OCI-LY1 (cell line): Measurements from ENCODE around the gene DNAJC3.

Source experiments
- H2AFZ ChIP-seq: fragments of 200-600 bp; sonication (generic), shearing (Covaris generic); 2 replicates; pipeline ENCODE4 v1.6.0; 2014; ENCODE audit warnings: antibody characterized with exemption, mild to moderate bottlenecking, low read length
- H3F3A ChIP-seq: fragments of 200-600 bp; sonication (generic), shearing (Covaris generic); 2 replicates; pipeline ENCODE4 v1.6.0; 2014; ENCODE audit warnings: mild to moderate bottlenecking, antibody characterized with exemption, low read length, moderate library complexity; ENCODE audit not compliant: insufficient read depth
- H3K27ac ChIP-seq: fragments of 200-600 bp; sonication (generic); 2 replicates; pipeline ENCODE4 v1.5.1; 2014; ENCODE audit warnings: low read length, mixed run types, mild to moderate bottlenecking, low read depth; ENCODE audit not compliant: poor library complexity, severe bottlenecking
- H3K27me3 ChIP-seq: fragments of 200-600 bp; sonication (generic); 2 replicates; pipeline ENCODE4 v1.6.0; 2014; ENCODE audit warnings: antibody characterized with exemption, mild to moderate bottlenecking, low read length, moderate library complexity; ENCODE audit not compliant: insufficient read depth
- H3K36me3 ChIP-seq: fragments of 200-600 bp; sonication (generic); 2 replicates; pipeline ENCODE4 v1.6.1; 2014; ENCODE audit warnings: mild to moderate bottlenecking, antibody characterized with exemption, low read length, moderate library complexity, mixed read lengths; ENCODE audit not compliant: insufficient read depth
- H3K4me1 ChIP-seq: fragments of 200-600 bp; sonication (generic); 2 replicates; pipeline ENCODE4 v1.5.1; 2014; ENCODE audit warnings: mild to moderate bottlenecking, low read length, moderate library complexity; ENCODE audit not compliant: insufficient read depth, severe bottlenecking
- H3K4me2 ChIP-seq: fragments of 200-600 bp; sonication (generic), shearing (Covaris generic); 2 replicates; pipeline ENCODE4 v1.6.1; 2014; ENCODE audit warnings: low read length
- H3K4me3 ChIP-seq: fragments of 200-600 bp; sonication (generic); 2 replicates; pipeline ENCODE4 v1.5.1; 2014; ENCODE audit warnings: low read length, low read depth, mild to moderate bottlenecking, mixed read lengths; ENCODE audit not compliant: poor library complexity, severe bottlenecking
- H3K79me2 ChIP-seq: fragments of 200-600 bp; shearing (Covaris generic); 2 replicates; pipeline ENCODE4 v1.6.1; 2016; ENCODE audit warnings: mixed run types, low read length, mixed read lengths; ENCODE audit not compliant: insufficient read depth
- H3K9ac ChIP-seq: fragments of 200-600 bp; sonication (generic), shearing (Covaris generic); 2 replicates; pipeline ENCODE4 v1.6.1; 2014; ENCODE audit warnings: mild to moderate bottlenecking, low read length, mixed read lengths
- H3K9me2 ChIP-seq: fragments of 200-600 bp; sonication (generic), shearing (Covaris generic); 2 replicates; pipeline ENCODE4 v1.6.1; 2014; ENCODE audit warnings: low read depth, mild to moderate bottlenecking, low read length, mixed read lengths
- H3K9me3 ChIP-seq: fragments of 200-600 bp; shearing (Covaris generic); 2 replicates; pipeline ENCODE4 v1.6.1; 2014; ENCODE audit warnings: low read length, mixed read lengths
- H4K20me1 ChIP-seq: fragments of 200-600 bp; sonication (generic), shearing (Covaris generic); 2 replicates; pipeline ENCODE4 v1.6.0; 2016; ENCODE audit warnings: mild to moderate bottlenecking, low read length; ENCODE audit not compliant: insufficient read depth
- EZH2 ChIP-seq: fragments of 200-600 bp; sonication (generic), shearing (Covaris generic); IDR thresholded peaks from 2 replicates; pipeline ENCODE4 v1.8.0; 2017; ENCODE audit warnings: borderline replicate concordance, mixed run types, mild to moderate bottlenecking, antibody characterized with exemption, low read length, moderate library complexity, mixed read lengths
- TF ChIP-seq, protein P1 (sequence below): fragments of 200-600 bp; sonication (generic), shearing (Covaris generic); IDR thresholded peaks from 2 replicates; pipeline ENCODE4 v1.5.1; 2017; ENCODE audit warnings: mild to moderate bottlenecking, antibody characterized with exemption, low read length, moderate library complexity, mixed read lengths

Gene DNAJC3

DNA sequence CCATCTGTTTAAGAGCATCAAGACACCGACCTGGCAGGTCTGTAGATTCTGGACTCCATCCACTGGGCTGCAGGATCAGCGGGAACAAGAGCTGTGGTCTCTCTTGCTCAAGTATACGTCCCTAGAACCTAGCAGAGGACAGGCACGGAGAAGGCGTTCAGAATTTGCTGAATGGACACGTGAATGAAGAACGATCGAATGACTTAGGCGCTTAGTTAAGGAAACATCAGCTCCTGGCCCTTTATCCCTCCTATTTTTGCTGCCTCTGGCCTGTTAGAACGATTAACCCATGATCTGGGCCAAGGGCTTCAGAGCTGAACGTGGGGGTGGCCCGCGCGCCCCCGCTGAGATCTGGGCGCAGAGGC is 33.4 kb upstream of the DNAJC3 start:
- Histone ChIP-seq H4K20me1 (no peaks in the 10 kb centered on the region), H3F3A (no peaks in the 10 kb centered on the region), H3K27me3 (no peaks in the 10 kb centered on the region), H3K36me3 (no peaks in the 10 kb centered on the region), H3K9me3 (no peaks in the 10 kb centered on the region), H3K4me2 (no peak overlapping the region), H3K9ac (no peak overlapping the region), H3K27ac (no peak overlapping the region), H3K79me2 (no peaks in the 10 kb centered on the region), H3K4me1 (no peaks in the 10 kb centered on the region), H3K4me3 (no peak overlapping the region), H2AFZ (no peak overlapping the region), H3K9me2 (no peaks in the 10 kb centered on the region)
- no peak for TF ChIP-seq EZH2
- TF ChIP-seq, protein P1, sequence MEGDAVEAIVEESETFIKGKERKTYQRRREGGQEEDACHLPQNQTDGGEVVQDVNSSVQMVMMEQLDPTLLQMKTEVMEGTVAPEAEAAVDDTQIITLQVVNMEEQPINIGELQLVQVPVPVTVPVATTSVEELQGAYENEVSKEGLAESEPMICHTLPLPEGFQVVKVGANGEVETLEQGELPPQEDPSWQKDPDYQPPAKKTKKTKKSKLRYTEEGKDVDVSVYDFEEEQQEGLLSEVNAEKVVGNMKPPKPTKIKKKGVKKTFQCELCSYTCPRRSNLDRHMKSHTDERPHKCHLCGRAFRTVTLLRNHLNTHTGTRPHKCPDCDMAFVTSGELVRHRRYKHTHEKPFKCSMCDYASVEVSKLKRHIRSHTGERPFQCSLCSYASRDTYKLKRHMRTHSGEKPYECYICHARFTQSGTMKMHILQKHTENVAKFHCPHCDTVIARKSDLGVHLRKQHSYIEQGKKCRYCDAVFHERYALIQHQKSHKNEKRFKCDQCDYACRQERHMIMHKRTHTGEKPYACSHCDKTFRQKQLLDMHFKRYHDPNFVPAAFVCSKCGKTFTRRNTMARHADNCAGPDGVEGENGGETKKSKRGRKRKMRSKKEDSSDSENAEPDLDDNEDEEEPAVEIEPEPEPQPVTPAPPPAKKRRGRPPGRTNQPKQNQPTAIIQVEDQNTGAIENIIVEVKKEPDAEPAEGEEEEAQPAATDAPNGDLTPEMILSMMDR, result no peak

DNA sequence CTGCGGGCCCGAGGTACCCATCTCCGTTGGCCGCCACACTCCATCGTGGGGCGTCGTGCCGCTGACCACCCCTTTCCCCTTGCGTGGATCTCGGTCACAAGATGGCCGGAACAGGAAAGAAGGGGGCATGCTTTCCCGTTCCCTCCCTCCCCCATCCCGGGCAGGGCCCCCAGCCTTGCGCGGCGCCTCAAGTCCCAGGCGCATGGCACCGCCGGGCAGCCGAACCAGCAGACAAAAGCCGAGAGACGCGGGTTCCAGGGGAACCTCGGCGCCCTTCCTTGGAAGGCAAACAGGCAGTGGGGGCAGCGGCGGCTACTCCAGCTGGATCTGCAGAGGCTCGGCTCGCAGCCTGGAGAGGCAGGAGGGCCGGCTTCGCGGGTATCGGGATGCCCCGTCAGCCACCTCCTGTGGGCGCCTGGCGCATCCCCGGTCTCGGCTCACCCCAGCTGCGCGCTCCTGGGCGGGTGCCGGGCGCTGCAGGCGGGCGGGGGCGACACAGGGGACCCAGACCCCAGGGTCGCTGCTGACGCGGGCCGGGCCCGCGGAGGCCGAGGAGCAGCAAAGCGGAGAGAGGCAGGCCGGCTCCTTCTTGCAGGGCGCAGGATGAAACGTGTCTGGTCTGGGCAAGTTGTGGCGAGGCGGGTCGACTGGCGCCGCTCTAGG is 32.9 kb upstream of the DNAJC3 start:
- H3K27me3 ChIP-seq, result no peaks in the 10 kb centered on the region
- TF ChIP-seq, protein P1, result no peak
- no peak for TF ChIP-seq EZH2
- H3K9me3 ChIP-seq, result no peaks in the 10 kb centered on the region
- no peak overlapping the region for H3K4me3 ChIP-seq
- no peaks in the 10 kb centered on the region for H3K9me2 ChIP-seq
- no peaks in the 10 kb centered on the region for H3F3A ChIP-seq
- no peak overlapping the region for H3K9ac ChIP-seq
- H3K36me3 ChIP-seq, result no peaks in the 10 kb centered on the region
- H3K27ac ChIP-seq, result no peak overlapping the region
- H3K4me2 ChIP-seq, result no peak overlapping the region
- no peaks in the 10 kb centered on the region for H3K4me1 ChIP-seq
- H3K79me2 ChIP-seq, result no peaks in the 10 kb centered on the region
- H2AFZ ChIP-seq, result no peak overlapping the region
- no peaks in the 10 kb centered on the region for H4K20me1 ChIP-seq

DNA sequence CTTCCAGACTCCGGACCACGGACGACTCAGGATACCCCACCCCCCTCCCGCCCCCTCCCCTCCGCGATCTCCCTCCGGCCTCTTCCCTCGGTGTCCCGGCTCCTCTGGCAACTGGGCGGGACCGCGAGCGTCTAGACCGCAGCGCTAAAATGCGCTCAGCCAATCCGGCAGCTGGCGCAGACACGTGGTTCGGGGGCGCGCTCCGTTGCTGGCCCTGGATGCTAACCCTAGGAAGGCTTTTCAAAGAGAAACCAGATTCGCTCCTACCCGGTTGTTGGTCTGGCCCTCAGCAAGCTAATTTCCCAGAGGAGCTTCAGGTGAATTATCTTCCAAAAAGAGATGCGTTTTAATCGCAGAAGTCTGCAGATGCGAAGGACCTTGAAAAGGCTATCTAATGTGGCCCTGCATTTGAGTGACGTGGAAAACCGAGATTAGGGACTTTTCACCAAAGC is 32.3 kb upstream of the DNAJC3 start, which contains the start of gene DZIP1:
DZIP1 (minus strand) TSS at position 106 of the 452 bp plus-strand sequence. CDS start 2,677 bp downstream, outside the sequence.
- no peaks in the 10 kb centered on the region for H3K79me2 ChIP-seq
- no peaks in the 10 kb centered on the region for H4K20me1 ChIP-seq
- no peaks in the 10 kb centered on the region for H3K9me2 ChIP-seq
- no peak within 1 kb of the TSS for H3K4me2 ChIP-seq
- no peak within 1 kb of the TSS for H2AFZ ChIP-seq
- no peak within 1 kb of the TSS for H3K4me3 ChIP-seq
- H3K4me1 ChIP-seq, result no peaks in the 10 kb centered on the region
- H3F3A ChIP-seq, result no peaks in the 10 kb centered on the region
- no peaks in the 10 kb centered on the region for H3K36me3 ChIP-seq
- no peaks in the 10 kb centered on the region for H3K9me3 ChIP-seq
- no peak within 1 kb of the TSS for H3K9ac ChIP-seq
- TF ChIP-seq, protein P1, result no peak
- no peak for TF ChIP-seq EZH2
- H3K27ac ChIP-seq, result no peak within 1 kb of the TSS
- no peaks in the 10 kb centered on the region for H3K27me3 ChIP-seq
